Superior temporal gyrus (tissue), 1 donor: Measurements from ENCODE around the gene RELL2.
A peak's percentile ranks its signal among the peaks of the same experiment; 100 is the strongest.
"Not testable (repeated sequence)": the region's sequence is repeated elsewhere in the genome, so short reads cannot be mapped to it uniquely, and the experiment has no call there.

Source experiments
- DNase-seq: peaks from one replicate; pipeline ENCODE4 v3.0.0-alpha.2; 2016; ENCODE audit errors: extremely low spot score

RELL2 gene, protein sequence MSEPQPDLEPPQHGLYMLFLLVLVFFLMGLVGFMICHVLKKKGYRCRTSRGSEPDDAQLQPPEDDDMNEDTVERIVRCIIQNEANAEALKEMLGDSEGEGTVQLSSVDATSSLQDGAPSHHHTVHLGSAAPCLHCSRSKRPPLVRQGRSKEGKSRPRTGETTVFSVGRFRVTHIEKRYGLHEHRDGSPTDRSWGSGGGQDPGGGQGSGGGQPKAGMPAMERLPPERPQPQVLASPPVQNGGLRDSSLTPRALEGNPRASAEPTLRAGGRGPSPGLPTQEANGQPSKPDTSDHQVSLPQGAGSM

DNA sequence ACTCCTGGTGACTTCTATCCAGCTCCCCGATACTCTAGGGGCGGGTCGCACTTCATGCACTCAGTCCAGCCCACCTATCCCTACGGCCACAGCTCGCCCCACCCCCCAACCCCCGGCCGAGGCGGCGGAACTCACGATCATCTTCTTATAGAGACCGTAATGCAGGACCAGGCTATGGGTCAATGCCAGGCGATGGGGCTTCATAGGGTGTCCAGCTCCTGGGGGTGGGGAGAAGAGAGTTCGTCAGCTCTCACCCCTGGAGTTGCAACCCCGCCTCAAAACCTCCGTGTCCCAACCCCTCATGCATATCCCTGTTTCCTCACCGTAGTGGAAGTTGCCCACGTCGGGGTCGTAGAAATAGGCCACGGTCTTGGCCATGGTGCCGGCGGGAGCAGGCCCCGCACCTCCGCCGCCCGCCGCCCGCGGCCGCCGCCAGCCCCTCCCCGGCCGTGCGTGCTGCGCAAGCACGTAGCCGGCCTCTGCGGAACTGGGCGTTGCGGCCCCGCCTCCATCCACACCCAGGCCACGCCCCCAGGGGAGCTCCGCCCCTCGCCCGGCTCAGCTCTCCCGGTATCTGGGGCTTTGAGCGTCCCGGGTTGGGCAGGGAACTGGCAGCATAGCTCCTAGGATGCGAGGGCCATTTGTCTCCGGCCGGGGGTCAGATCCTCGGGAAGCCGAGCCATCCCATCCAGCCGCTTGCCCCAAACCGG, at the start of gene RELL2, which contains the start of gene HDAC3:
RELL2 (plus strand) TSS at position 585 of the 710 bp plus-strand sequence. CDS start 1,229 bp downstream, outside the sequence.
HDAC3 (minus strand) TSS at position 437 of the 710 bp plus-strand sequence; CDS start at position 378, 59 bp downstream.
- peak; percentile 91 for DNase-seq

- no peak for DNase-seq
Measured at GRCh38 chr5:141590127-141590526, 46.7 kb upstream of the RELL2 start.

GRCh38 chr5:141596867-141597266, 39.9 kb upstream of the RELL2 start:
- no peak for DNase-seq

DNA sequence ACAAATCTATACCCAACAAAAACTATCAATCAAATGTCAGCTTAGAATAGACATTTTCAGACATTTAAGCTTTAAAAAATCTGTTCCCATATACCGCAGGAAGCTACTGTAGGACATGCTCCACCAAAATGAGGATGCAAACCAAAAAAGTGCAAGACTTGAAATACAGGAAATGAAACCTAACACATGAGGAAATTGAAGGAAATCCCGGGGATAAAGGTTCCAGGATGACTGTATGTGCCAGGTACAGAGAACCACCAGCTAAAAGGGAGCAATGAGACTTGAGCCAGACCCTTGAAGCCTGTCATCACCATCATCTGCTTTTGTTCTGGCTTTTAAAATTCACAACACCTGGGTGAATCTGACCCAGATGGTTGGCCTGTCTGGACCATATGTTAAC, 39.4 kb upstream of the RELL2 start:
- DNase-seq, result no peak

- DNase-seq, result no peak
Measured at GRCh38 chr5:141597814-141598213, 39.0 kb upstream of the RELL2 start.

DNA sequence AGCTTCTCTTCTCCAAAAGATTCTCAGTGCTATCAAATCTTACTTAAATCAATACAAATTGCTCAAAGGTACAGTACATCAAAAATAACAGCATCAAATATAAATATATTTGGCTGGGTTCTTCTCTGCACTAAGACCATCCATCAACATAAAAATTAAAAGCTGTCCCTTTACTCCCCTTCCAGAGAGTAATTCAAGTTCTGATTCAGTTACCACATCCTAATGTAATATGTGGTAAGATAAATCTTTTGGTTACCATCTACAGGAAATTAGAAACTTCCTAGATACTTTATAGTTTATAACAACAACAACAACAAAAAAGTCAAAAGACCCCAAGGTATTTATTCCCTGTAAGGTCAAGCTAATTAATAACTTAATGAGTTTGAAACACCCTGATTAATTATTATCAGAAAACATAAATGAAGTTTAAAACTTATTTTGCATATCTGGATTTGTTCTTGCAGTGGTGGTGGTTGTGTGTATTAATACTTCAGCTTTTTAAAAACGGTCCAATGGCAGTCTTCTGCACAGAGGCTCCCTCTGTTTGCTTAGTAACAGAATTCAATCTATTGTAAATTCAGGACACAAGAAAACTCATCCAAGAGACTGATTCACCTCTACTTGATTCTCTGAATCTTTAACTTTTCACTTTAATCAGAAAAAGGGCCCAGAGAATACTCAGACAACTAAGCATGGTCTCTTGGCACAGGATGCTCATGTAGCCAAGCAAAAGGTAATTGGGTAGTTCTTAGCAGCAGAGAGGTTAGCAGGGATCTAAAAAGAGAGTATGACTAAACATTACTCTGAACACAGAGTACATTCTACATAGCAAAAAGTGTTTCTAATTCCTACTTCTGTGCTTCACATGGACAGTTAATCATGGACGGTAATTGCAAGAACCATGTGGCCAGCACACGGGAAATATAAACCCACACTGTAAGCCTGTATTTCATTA, 38.1 kb upstream of the RELL2 start:
- no peak for DNase-seq

- DNase-seq, result no peak
Measured at GRCh38 chr5:141602606-141603005, 34.2 kb upstream of the RELL2 start.

DNA sequence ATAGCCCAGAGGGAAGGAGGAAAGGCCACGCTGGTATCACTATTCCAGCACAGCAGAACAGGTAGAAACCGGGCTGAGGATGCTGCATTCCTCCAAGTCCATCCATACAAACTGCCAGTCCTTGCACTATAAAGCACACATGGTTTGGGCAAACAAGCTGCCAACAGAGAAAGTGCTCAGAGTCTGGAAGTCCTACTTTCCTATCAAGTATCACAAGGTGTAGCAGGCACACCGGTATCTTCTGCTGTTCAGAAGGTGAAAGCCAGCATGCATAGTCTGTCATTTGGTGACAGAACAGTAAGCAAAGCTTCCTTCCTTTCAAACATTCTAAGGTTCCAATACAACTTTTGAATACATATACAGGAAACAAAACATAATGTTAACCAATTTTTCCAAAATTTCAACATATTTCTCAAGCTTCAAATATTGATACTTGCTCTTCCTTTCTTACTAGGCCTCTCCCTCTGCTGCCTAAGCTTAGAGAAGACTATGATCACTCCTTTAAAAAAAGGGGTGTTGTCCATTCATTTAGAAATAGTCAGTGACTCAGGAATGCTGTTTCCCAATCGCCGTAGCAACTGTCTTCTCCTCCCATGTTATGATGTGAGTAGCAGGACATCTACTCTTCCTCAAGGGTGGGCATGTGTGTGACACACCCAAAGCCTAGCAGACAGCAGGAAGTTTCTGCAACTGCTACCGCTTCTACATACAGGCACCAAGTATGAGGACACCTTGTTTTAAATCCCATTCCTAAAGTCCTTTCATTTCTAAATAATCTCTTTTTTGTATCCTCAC, 32.7 kb upstream of the RELL2 start:
- no peak for DNase-seq

GRCh38 chr5:141605523-141606277, 31.1 kb upstream of the RELL2 start:
- DNase-seq, result no peak

- no peak for DNase-seq
Measured at GRCh38 chr5:141608046-141608445, 28.8 kb upstream of the RELL2 start.

DNA sequence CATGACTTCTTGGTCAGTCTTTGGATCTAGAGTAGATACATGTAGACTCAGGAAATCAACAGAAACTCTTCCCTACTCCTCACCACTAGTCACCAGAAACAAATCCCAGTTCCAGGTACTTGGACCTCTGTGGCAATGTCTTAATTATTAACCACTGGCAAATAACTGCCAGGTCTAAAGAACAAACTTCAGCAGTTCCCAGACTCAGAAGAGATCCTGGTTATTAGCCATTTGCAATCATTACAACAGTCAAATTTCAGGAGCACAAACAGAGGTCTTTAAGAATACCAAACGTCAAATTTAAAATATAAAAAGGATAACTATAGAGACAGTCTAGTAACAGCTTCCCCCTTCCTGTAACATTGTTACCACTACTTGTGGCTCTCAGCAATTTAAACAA, 28.2 kb upstream of the RELL2 start:
- no peak for DNase-seq

DNA sequence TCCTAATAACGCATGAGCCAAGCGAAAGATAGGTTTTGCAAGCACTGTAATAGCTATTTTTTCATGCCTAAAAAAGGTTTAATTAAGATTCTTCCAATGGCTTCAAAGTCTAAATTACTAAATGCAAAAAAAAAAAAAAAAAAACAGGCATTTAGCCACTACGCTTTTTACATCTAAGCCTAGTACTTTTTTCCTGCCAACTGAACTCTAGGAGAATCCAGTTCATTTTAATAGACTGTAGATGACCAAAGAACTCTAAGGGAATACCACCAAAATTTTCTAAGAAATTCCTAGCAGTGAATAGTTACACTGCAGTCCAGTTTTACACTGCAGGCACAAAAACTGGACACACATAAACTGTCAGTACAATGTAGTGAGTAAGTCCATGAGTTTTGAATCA, 27.8 kb upstream of the RELL2 start:
- no peak for DNase-seq

- DNase-seq, result not testable (repeated sequence)
Measured at GRCh38 chr5:141609921-141610320, 26.9 kb upstream of the RELL2 start.

GRCh38 chr5:141611289-141611688, 25.5 kb upstream of the RELL2 start:
- no peak for DNase-seq

DNA sequence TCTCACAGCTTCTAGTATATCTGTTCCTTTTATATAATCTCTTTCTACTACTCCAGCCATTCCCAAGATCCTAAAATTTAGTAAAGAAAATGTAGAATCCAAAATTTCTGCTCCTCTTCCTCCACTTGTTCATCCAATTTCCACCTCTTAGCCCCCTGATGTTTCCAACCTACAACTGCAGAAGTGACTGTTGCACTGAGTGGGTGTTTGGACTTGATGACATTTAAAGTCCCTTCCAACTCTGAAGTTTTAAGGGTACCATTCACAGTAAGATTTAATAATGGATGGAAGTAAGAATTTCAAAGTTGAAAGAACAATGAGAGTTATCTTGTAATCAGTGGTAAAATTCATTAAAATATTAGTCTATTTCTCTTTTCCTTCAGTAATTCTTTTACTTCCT, 23.5 kb upstream of the RELL2 start:
- DNase-seq, result no peak

DNA sequence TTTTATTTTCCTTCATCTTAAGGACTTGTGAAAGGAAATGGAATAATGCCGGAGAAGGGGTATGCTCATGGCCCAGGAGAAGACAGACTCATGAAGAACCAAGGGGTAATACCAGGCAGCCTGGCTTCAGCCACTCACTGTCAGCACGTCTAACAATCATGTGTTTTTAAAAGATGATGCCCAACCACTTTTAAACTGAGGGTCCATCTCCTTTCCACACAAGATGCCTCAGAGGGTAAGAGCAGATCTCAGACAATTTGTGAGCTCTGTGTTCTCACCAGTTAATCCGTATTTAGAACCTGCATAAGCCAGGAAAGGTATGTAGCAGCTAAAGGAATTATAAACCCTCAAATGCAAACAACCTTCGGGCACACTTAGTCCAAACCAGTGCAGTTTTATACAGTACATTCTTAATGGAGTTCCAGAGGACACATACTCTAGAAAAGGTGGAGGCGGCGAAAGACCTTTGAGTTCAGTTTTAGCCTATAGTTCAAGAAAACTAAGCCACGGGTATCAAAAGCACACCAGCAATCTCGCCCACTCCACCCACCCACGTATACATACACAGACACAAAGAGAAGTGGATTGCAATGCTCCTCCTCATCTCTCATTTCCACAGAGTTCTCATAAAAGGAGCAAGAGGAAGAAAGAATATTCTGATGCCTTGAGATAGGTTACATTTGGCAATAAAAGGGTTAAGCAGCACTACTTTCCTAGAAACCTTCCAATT, 20.6 kb upstream of the RELL2 start:
- DNase-seq, result no peak

DNA sequence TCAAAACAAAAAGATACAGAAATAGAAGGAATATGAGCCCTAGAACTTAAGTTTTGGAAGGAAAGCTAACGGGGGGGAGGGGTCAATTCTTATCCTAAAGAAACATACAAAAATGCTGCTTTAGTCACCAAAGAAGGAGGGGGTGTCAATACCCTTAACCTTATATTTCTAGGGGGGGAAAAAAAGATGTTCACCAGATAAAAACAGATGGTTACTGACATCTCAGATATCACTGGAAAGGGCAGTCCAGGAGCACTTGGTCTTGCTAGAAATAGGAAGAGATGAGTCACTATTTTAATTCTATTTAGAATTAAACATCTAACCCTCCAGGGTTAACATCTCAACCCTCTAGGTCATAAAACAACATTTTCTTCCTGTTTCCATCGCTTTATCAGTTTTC, 19.7 kb upstream of the RELL2 start:
- DNase-seq, result no peak

DNA sequence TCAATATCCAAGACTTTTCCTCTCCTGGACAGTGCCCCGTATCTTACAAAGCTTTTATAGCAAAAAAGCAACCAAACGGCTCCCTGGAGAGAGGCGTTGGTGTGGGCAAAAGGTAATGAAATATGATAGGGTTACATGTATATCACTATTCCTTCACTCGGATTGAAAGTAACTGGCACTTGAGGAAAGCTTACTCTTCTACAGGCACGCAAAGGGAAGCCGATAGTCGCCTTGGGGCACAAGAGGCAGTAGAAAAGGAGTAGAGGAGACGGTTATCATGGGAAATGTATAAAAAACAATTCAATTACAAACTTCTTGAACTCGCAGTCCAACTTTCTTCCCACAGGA, 19.1 kb upstream of the RELL2 start:
- DNase-seq, result peak; percentile 32

DNA sequence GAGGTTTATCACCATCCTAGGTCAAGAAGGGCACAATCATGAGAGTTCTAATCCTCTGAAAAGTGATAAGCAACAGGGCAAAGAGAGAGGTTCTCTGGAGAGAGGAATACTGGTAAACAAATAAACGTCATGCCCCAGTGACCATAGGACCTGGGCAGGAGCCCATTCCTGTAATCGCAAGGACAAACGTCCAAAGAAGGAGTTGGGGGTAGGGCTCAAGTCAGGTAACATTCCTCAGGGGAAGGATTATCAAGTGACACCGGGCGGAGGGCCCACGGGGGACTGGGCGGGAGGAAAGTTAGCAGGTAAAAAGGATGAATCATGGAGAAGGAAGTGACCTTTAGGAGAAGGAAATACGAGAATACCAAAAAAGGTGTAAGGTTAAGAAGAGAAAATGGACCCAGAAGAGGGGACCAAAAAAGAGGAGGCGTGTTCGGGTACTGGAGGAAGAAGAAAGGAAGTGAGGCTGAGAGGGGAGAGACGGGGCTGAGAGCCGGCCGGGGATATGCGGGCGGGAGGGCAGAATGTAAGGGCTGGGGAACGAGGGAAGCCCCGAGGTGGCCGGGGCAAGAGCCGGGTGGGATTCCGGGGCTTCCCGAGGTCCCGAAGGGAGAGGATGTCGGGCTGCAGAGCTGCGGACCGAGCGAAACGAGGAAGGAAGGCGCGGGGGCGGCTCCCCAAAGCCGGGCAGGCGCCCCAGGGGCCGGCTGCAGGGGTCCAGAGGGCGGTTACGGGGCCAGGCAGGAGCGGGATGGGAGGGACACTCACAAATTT, 18.6 kb upstream of the RELL2 start:
- no peak for DNase-seq
